AG09309 (cell line): ENCODE data around the gene SRPRB.

Experiments
- DNase-seq: peaks from one replicate; pipeline ENCODE4 v3.0.0-alpha.2; 2010; ENCODE audit warnings: low read depth
- H3K4me3 ChIP-seq: 2 replicates; pipeline ENCODE4 v1.5.1; 2011; ENCODE audit warnings: mild to moderate bottlenecking, low read depth, low read length, moderate library complexity; ENCODE audit not compliant: control insufficient read depth
- CTCF ChIP-seq: IDR thresholded peaks from 2 replicates; pipeline ENCODE4 v1.5.1; 2011; ENCODE audit warnings: mild to moderate bottlenecking, low read depth, low read length, inconsistent platforms; ENCODE audit not compliant: insufficient read depth, control insufficient read depth; ENCODE audit errors: missing control alignments

Gene SRPRB

DNA sequence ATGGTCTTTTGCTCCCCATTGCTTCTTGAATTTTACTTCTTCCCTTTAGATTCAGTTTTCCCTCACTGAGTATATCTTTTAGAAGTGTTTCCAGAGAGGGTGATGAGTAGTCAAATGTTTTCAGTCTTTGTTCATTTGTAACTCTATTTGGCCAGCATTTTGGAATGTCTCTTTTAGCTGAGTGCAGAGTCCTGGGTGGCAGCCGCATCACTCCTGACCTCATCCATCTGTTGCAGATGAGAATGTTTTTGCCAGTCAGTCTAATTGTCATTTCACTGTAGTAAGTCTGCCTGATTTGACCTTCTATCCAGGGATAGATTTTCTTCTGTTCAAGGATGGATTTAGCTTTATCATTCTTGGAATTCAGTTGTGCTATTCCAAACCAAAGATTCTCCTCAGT lies 7.3 kb downstream of the SRPRB start:
- no peak for TF ChIP-seq CTCF
- peak; percentile 4 for DNase-seq
- H3K4me3 ChIP-seq = no peak overlapping the region

DNA sequence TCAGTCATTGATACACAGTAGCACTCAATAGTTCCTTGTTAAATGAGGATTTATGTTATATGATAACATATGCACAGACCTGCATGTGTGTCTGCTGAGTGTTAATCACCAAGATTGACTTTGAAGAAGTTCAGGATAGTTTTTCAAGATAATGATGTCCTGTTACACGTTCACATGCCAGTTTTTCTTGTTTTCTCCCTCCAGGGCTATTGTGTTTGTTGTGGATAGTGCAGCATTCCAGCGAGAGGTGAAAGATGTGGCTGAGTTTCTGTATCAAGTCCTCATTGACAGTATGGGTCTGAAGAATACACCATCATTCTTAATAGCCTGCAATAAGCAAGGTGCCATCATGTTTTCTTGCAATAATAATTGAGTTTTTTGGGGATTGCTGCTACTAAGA lies 9.8 kb downstream of the SRPRB start:
- TF ChIP-seq CTCF = no peak
- no peak for DNase-seq
- H3K4me3 ChIP-seq = no peak overlapping the region

- no peak for TF ChIP-seq CTCF
These were observed 14.5 kb downstream of the SRPRB start for GRCh38 chr3:133820129-133820528.

DNA sequence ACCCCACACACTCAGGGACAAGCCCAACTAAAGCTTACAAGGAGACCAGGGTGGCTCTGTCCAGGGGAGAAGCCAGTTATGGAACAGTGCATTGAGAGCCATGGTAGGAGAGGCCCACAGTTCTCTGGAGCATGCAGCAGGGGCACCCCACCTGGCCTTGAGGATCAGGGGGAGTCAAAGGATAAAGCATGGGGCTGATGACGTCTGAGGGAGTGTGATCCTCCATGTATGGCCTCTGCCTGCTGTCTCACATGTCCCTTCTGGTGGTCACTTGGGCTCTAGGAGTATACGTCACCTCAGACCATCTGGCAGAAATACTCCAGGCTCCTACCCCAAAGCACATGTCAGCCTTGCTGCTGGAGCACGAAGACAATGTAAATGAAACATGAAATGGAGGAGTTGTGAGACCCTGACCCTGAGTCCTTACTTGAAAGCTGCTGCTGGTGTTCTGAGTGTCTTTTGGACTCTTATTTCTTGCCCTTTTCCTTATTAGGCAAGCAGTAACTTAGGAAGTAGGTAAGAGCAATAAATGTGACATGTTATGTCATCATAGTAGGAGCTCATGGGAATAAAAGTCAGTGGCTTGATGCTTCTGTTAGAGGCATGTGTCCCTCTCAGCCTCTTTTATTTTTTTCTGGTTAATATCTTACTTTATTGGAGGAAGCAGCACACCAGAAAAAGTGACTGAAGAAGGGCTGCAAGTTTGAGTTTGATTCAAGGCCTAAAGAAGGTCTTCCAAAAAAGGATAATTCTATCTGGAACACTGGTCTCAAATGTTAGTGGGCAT lies 15.5 kb downstream of the SRPRB start:
- no peak for TF ChIP-seq CTCF
- DNase-seq = no peak
- no peak overlapping the region for H3K4me3 ChIP-seq

More at GRCh38 chr3:133820129-133820528, 14.5 kb downstream of the SRPRB start:
- no peak for DNase-seq
- no peak overlapping the region for H3K4me3 ChIP-seq

GRCh38 chr3:133821767-133822638 lies 16.4 kb downstream of the SRPRB start:
- peak; percentile 22 for TF ChIP-seq CTCF
- no peak overlapping the region for H3K4me3 ChIP-seq
- peak; percentile 10 for DNase-seq

- H3K4me3 ChIP-seq = no peak overlapping the region
- no peak for TF ChIP-seq CTCF
- no peak for DNase-seq
These were observed 19.4 kb downstream of the SRPRB start for GRCh38 chr3:133824961-133825485.
